NCI-H1930 (cell line): ENCODE results near the gene CFD.

Source experiments
- DNase-seq, 2 experiments: peaks; one replicate each; lab custom pipeline; 2025; lab: John Stamatoyannopoulos, UW

Gene CFD

GRCh38 chr19:906480-906879, 47.0 kb downstream of the CFD start:
- no peak for DNase-seq

DNA sequence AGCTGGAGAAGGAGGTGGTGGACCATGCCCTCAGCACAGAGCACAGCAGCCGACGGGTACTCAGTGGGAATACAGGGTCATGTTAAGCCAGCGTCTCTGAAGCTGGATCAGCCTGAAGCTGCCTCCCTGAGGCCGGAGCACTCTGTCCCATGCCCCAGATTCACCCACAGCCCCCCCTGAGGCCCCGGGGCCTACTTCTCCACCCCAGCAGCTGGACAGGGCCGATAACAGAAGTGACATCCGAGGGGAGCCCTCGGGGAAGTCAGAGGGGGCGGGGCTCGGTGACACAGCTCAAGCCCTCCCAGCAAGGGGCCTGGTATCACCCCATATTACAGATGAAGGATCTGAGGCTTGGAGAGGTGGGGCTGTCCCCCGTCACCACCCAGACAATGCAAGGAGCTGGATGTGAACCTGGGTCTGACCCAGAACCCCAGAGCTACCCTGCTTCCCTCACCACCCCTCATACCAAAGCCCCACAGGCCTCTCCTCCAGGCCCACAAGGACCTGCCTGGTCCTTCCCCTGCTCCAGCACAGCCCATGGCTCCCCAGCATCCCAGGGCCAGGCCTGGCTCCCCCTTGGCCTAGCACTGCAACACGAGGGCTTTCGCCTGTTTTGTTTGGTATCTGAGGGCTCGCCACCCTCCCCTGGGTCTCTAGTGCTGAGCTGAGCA, 47.9 kb downstream of the CFD start:
- no peak for DNase-seq

- no peak for DNase-seq
Observed at GRCh38 chr19:911197-912033, 52.0 kb downstream of the CFD start.

- no peak for DNase-seq
Observed at GRCh38 chr19:912181-913079, 53.0 kb downstream of the CFD start.
